CMK (cell line): ENCODE results near the gene DHX9.

Source experiments
- DNase-seq: peaks from one replicate; pipeline ENCODE4 v3.0.0-alpha.2; 2010; ENCODE audit warnings: low read depth

DHX9 gene

DNA sequence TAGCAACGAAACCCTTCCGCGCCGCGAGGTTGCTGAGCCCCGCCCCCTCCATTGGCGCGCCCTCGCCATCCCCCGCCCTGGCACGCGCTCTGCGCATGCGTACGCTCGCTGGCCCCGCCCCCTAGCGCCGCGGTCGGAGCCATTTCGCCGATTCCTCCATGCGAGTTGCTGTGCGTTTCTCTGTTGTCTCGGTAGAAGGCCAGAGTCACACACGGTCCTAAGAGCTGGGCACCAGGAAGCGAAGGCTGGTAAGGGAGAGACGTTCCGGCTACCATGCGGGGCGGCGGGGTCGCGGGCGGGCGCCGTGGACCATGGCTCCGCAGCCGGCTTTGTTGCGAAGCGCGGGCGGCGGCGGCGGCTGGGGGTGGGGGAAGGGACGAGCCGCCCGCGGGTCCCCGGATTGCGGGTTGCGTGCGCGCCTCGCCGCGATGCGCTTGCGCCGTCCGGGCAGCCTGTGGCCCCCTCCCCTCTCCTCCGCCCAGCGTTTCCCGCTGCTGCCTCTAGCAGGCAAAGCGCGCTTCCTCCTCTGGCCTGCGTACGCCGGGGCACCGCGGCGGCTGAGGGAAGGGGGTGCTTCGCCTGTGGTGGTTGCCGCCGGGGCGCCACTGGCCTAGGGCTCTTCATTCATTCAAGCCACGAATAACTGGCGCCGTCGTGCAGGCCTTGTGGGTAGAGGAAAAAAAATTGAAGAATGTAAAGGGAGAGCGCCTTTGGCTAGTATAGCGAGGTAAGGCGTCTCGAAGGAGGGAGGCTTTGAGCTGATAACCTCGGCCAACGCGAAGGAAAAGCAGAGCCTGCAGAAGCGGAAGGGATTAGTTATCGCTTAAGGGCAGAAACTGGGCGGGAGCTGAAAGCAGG is at the start of gene DHX9:
Gene DHX9 (plus strand): TSS at position 139 of the 858 bp plus-strand sequence. CDS start 3,220 bp downstream, outside the sequence.
- peak; percentile 91 for DNase-seq

DNA sequence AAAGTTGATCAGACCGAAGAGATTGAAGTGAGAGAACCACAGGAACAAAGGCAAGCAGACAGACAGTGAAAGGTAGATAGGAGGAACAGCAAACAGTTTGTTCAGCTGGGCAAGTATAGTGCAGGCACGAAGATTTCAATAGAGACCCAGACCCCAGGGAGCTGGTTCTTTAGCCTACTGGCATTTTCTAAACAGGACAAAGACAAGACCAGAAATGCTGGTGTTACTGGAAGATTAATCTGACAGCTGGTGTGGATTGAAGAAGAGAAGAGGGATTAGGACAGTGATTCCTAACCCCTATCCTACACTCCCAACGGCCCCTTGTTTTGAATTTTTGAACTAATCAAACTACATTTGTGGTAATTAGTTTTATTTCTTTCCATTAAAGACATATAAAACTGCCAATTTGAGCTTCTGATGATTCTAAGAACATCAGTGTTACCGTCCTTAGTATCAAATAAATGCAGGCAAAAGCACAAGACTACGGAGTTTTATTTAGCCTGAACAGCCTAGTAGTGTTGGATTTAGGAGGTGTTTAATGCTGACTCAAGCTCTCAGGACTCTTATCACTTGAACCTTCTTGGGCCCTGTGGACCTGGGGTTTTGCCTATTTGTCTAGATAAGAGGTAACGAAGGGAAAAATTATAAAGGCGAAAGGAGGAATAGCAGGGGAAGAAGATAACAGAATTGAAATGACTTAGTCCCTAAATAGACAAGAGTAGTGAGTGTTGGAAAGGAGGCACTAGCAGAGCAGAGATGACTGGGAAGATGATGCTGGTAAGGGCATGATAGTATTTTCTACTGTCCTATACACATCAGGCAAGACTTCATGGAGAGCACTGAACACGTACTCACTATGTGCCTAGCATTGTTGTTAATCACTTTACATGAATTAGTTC is 47.6 kb upstream of the DHX9 start:
- DNase-seq, result no peak

DNA sequence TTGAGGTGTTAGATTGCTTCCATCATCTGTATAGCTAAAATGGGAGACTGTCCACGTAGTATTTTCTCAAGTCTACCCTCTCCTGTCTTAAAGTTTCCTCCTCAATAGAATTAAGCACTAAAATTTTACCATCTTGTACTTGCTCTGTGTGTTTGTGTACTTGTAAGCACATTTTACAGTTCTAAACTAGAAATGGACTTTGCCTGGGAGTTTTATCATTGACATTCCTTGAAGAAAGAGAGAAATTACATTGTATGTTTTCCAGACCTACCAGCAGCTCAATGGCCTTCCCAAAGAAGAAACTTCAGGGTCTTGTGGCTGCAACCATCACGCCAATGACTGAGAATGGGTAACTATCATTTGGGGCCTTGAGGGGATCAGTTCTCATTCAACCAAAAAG is 45.1 kb upstream of the DHX9 start:
- no peak for DNase-seq

DNA sequence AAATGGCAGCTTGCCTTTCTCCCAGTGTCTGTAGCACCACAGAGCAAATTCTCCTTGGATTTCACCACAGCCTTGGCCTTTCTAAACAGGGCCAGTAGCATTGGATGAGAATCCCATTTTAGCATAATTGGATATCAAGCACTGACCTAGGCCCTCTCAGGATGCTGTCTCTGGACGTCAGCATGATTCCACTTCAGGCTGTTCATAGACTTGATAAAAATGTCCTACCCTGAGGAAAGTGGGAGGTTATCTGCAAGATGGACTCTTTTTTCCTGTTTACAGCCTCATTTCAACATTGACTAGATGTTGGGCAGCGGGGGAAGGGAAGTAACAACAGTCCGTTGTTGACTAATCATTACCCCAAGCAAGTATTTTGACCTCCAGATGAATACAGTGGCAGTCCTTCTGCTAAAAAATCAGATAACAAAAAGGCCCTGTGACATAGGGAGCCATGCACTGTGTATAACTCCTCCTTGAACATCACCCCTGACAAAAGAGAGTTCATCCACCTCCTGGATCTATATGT is 44.4 kb upstream of the DHX9 start:
- no peak for DNase-seq

DNA sequence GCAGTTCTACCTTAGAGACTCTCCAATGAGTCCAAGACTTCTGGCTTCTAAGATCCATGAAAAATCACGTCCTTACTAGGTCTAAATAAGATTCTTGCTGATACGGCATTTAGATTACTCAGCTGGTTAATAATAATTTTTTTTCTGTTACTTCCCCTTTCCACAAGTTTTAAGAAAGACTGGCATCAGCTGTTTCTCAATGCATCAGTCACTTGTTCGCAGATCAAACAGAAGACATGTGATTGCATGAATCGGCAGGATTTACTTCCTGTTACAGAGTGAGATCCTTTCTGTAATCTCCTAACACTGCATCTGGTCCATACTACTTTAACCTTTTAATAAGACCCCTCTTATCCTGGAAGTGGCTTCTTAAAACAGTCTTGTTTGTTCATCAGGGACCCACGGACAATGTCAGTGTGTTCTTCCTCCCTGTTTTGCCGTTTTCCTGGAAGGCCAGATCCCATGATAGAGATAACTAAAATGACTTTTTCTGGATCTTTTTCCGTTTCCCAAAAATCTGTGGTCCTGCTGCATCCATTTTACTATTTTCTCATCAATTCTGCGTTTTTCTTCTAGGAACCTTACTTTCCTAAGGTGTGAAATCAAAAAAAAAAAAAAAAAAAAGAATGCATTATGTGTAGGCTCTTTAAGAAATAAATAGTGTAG is 43.5 kb upstream of the DHX9 start:
- no peak for DNase-seq

DNA sequence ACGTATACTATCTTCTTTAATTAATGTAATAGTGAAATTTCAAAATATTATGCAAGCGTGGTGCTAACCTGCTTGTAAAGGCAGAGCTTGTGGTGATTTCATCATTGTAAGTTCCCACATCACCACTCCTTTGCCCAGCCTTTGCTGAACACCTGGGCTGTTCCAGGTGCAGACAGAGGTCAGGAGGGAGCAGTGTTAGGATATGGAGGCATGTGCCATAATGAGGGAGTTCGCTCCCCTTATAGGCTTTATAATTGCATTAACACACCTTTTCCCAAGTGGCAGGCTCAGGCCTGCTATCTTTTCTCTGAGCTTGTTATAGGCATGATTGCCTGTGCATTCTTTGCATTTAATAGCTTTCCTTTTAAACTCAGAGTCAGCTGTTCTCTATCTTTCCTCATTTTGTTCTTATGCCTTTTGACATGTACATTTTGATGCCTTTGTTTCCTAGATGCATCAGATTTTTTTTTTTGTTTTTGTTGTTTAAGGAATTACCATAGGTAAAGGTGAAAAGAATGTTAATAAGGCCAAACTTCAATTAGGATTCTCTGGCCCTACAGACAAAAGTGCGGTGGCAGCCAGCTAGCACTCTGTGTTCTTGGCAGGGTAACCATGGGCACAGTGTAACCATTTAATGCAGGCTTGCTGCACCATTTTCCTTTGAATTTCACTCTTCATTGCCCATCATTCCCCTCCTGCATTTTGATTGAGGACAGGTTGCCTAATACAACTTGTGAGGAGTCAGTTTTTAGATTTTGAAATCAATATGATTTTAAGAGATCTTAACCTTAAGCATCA is 36.9 kb upstream of the DHX9 start:
- DNase-seq, result no peak

DNA sequence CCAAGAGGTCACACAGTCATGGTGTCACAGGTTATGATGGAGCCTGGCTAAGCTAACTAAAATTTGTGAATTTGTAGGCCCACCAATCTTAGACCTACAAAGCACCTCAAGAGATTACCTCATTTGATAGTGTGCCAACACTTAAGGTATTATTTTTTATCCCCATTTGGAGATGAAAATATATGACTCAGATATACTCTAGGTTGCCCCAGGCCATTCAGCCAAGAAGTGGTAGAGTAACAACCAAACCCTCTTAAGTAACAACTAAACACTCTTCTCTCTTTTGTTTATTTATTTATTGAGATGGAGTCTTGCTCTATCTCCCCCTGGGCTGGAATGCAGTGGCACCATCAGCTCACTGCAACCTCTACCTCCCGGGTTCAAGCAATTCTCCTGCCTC is 35.3 kb upstream of the DHX9 start:
- DNase-seq, result no peak

DNA sequence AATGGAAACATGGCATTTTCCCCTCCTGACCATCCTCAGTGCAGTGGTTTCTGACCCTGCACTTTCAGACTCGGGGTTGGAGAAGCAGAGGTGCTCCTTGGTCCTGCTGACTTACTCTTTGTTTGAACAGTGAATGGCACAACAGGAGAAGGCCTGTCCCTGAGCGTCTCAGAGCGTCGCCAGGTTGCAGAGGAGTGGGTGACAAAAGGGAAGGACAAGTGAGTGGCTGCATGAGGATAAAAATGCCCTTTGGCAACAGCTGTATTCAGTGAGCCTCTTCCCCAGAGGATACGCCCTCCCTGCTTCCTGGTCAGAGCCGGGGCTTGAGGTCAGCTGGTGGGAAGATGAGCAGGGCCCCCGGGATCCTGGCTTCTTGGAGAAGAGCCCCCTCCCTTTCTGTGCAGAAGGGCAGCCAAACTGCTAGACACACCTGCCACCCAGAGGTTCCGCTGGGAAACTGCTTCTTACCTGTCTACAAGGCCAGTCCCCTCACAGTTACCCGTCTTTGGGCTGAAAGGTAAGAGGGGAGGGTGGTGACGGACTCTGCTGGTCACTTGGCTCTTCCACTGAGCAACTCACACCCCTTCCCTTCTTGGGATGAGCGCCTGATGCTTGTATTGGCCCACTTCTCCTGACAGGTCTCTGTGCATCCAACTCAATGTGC is 33.0 kb upstream of the DHX9 start:
- no peak for DNase-seq

DNA sequence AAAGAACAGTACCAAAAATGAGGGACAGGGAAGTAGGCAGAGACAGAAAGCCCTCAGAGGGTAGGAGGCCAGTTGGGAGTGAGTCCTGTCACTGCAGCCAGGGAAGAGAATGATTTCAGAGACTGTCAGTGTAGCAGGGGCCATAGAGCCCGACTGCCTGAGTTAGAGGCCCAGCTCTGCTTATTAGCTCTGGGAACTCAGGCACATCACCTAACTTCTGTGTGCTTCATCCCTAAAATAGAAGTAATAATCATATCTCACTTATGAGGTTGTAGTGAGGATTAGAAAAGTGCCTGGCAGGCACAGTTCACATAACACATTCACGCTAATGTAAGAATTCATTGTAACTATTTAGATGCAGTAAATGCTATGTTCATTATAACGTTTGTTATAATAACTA is 31.2 kb upstream of the DHX9 start:
- DNase-seq, result no peak

DNA sequence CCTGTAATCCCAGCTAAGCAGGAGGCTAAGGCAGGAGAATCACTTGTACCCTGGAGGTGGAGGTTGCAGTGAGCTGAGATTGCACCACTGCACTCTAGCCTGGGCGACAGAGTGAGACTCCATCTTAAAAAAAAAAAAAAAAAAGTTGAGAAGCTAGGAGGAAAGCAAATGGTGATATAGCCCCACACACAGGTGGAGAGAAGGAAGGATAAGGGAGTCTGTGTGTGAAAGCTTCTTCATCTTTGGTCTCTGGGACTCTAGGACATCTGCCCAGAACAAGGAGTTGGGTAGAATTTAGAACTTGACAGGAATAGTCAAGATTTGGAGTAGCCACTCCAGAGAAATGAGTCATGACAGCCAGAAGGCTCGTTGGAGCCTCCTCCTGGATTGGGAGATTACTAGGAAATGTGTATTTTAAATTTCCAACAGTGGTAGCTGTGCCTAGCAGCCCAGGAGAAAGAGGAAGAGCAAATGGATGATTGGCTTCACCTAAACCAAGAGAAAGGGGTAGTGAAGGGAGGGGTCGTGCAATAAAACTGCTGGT is 29.7 kb upstream of the DHX9 start:
- DNase-seq, result no peak

DNA sequence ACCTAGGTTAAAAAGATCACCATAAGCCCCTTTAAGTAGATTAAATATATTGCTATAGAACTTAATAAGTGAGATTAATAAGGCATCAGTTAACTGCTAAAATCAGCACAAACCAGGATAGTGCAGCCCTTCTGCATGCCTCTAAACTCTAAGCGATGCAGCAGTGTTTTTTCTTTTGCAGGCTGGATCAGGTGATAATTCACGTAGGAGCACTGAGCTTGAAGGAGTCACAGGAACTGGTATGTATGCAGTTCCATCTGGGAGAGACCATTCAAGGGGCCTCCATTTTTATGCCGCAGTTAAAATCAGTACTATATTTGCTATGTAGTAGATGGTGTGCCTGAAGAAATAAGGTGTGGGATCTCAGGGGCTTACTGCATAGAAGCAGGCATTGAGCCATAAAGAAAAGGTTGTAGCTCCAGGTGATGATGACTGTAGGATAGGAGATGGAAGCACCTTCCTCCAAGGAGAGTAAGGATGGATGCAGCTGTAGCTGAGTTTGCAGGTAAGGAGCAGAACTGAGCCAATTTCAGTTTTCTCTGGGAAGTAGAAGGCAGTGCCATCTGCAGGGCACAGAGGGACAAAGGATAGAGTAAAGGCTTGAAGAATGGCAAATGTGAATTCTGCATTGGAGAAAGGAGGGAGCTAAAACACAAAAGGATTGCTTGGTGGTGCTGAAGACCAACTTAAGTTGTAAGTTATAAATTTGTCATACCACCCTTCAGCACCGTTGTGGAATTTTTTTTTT is 27.0 kb upstream of the DHX9 start:
- no peak for DNase-seq

DNA sequence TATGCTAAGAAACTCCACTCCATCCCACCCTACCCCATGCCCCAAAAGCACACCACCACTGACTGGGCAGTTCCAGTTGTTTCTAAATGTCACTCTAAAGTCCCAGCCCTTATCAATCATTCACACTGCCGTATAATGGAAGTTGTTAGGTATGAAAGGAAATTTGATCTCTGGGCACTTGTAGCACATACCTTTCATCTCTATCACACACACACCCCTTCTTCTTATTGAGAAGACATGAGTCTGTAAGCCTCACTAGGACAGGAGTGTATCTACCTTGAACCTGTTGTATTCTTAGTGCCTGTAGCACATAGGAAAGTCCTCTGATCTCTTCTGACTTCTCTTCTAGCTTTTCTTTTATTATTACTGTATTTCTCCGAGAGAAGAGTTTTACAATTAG is 22.3 kb upstream of the DHX9 start:
- no peak for DNase-seq

DNA sequence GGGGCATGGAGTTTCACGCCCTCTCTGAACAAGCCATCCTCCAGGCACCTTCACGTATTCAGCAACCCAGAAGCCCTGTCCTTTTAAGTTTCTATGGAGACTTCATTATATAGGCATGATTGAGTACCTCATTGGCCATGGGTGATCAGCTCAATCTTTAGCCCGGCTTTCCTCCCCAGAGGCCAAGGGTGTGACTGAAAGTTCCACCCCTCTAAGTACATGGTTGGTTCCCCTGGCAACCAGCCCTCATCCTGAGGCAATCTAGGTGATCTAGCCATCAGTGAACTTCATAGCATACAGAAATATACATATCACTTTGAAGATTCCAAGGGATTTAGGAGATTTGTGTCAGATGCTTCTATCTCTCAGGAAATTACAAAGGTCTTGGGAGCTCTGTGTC is 21.3 kb upstream of the DHX9 start:
- no peak for DNase-seq

DNA sequence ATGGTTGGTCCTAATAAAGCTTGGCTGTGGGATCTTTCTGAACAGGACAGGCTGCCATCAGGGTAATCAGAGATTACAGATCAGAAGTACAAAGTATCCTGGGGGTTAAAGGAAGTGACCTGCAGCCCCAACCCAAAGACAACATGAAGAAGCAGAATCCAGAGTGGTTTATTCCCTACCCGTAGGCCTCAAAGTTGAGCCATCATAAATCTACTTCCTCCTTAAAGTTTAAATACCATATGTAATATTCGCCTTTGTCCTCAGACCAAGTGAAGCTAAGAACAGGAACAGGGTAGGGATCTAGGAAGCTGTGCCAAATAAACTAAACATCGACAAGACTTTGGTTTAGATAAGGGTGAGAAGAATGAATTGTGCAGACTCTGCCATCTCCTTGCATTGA is 15.9 kb upstream of the DHX9 start:
- DNase-seq, result no peak

DNA sequence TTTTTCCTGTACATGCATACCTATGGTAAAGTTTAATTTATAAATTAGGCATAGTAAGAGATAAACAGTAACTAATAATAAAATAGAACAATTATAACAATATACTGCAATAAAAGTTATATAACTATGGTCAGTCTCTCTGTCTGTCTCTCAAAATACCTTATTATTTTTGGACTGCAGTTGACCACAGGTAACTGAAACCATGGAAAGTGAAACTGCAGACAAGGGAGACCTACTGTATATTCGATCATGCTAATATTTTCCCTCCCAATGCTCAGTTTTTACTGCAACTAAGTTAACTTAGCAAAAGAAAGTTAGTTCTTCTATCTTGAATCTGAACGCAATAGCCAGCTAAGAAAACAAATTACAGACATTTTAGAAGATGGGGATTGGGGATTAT is 12.3 kb upstream of the DHX9 start:
- no peak for DNase-seq

DNA sequence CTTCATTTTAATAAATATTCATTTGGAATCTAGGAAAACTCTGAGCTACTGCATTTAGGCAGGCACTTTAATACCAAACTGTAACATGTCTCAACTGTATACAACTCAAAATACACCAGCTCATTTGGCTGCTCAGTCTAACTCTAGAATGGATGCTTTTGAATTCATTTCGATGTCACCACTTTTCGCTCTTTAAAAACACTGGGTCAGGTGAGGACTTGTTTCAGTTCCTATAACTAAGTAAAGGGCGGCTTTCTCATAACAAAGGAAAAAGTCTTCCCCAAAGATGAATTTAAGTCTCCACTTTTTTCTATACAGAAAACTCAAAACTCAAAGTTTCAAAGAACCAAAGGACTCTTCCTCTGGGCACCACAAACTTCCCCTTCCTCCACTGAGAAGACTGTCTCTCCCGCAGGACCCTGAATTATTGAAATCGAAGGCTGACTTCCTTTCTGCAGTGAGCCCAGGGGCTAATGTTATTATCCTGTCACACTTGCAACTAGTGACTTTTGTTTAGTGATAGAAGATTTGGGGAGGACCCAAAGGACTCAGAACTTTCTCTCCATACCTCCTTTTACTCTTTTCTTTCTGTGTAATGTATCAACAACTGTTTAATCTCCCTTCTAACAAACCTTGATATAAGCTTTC is 9.7 kb upstream of the DHX9 start:
- DNase-seq, result no peak

DNA sequence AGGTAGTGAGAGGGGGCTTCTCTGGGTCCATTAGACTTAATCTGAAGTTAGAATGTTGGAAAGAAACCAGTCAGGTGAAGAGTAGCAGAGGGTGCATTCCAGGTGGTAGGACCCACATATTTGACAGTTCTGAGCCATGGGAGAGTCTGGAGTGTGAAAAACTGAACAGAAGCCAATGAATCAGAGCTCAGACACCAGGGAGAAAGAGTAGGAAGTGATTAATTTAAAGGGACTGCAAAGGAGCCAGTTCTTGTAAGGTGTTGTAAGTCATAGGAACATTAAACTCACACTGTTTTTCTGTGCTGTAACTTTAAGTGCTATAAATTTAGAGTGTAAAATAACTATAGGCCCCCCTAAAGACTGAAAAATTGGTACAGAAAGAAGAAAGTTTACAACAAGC is 5.9 kb upstream of the DHX9 start:
- no peak for DNase-seq

DNA sequence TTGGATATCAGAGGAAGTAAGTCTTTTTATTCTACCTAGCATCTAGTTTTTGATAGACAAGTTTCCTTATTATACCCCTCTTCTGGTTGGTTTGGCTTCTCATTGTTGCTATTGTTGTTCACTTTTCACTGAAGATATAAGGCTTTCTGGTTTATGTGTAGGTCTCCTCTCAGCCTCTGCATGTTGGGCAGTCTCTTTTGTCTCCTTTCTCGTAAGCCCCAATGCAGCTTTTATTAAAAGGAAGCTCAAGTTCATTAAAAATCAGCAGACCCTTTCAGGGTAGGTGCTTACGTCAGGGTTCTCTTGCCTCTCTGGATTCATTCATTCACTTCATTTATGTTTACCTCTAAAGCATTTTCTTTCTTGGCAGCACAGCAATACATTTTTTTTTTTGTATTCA is 4.8 kb upstream of the DHX9 start:
- no peak for DNase-seq

DNA sequence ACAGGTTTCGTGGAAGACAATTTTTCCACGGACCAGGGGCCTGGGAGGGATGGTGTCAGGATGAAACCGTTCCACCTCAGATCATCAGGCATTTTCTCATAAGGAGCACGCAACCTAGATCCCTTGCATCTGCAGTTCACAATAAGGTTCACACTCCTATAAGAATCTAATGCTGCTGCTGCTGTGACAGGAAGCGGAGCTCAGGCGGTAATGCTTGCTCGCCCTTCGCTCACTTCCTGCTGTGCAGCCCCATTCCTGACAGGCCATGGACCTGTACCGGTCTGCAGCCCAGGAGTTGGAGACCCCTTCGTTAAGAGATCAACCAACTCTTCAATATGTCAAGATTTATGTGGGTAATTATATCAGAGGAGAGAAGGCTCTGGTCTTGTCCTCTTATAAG is 3.3 kb upstream of the DHX9 start:
- no peak for DNase-seq
